ENCODE results near the gene CGA.

DNA sequence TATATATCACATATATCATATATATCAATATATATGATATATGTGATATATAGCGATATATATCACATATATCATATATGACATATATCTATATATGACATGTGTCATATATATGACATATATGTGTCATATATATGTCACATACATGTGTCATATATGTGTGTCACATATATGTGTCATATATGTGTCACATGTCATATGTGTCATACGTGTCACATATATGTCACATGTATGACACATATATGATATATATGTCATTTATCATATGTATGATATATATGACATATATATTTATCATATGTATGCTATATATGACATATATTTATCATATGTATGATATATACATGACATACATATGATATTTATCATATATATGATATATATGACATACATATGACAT lies 32.8 kb upstream of the CGA start:
- TF ChIP-seq, protein P1, sequence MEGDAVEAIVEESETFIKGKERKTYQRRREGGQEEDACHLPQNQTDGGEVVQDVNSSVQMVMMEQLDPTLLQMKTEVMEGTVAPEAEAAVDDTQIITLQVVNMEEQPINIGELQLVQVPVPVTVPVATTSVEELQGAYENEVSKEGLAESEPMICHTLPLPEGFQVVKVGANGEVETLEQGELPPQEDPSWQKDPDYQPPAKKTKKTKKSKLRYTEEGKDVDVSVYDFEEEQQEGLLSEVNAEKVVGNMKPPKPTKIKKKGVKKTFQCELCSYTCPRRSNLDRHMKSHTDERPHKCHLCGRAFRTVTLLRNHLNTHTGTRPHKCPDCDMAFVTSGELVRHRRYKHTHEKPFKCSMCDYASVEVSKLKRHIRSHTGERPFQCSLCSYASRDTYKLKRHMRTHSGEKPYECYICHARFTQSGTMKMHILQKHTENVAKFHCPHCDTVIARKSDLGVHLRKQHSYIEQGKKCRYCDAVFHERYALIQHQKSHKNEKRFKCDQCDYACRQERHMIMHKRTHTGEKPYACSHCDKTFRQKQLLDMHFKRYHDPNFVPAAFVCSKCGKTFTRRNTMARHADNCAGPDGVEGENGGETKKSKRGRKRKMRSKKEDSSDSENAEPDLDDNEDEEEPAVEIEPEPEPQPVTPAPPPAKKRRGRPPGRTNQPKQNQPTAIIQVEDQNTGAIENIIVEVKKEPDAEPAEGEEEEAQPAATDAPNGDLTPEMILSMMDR (IDR thresholded peaks at IDR 0.05) = no peak
- no peak for TF ChIP-seq POLR2A (IDR thresholded peaks at IDR 0.05)
